GM23338 (cell line): ENCODE results near the gene TBC1D12. TPM values are rescaled to one million over a fixed set of nuclear protein-coding genes. Genes with fewer than 3 reads are reported as not detected.

Source experiments
- ATAC-seq: fragments of 200-7000 bp; cut with Tn5 transposase; 3 replicates; pipeline ENCODE4 v1.9.1; 2020
- DNase-seq: peaks from one replicate; pipeline ENCODE4 v3.0.0-alpha.2; 2015; ENCODE audit warnings: low spot score
- H2AFZ ChIP-seq: fragments of 200-600 bp; sonication (generic); 2 replicates; pipeline ENCODE4 v1.8.0; 2016; ENCODE audit warnings: antibody characterized with exemption, mild to moderate bottlenecking, moderate library complexity
- H3F3A ChIP-seq: fragments of 200-600 bp; sonication (generic); replicated peaks from 2 replicates; pipeline ENCODE4 v1.8.0; 2017; ENCODE audit warnings: antibody characterized with exemption, mixed run types, low read depth
- H3K27ac ChIP-seq: fragments of 200-600 bp; sonication (generic); 2 replicates; pipeline ENCODE4 v1.6.1; 2016; ENCODE audit warnings: low read depth
- H3K27me3 ChIP-seq: fragments of 200-600 bp; sonication (generic); 2 replicates; pipeline ENCODE4 v1.8.0; 2016; ENCODE audit warnings: mild to moderate bottlenecking, mixed run types, moderate library complexity; ENCODE audit not compliant: insufficient read depth
- H3K36me3 ChIP-seq: fragments of 200-600 bp; sonication (generic); 2 replicates; pipeline ENCODE4 v1.8.0; 2016; ENCODE audit warnings: mild to moderate bottlenecking; ENCODE audit not compliant: insufficient read depth
- H3K4me1 ChIP-seq: fragments of 200-600 bp; sonication (generic); 2 replicates; pipeline ENCODE4 v1.8.0; 2016; ENCODE audit warnings: mild to moderate bottlenecking, moderate library complexity; ENCODE audit not compliant: insufficient read depth
- H3K4me2 ChIP-seq: fragments of 200-600 bp; sonication (generic); 2 replicates; pipeline ENCODE4 v1.7.1; 2017; ENCODE audit warnings: mixed run types
- H3K4me3 ChIP-seq: fragments of 200-600 bp; sonication (generic); 2 replicates; pipeline ENCODE4 v1.6.1; 2016; ENCODE audit warnings: mixed run types
- H3K79me2 ChIP-seq: fragments of 200-600 bp; sonication (generic); replicated peaks from 2 replicates; pipeline ENCODE4 v1.8.0; 2017; ENCODE audit warnings: mild to moderate bottlenecking; ENCODE audit not compliant: insufficient read depth
- H3K9me2 ChIP-seq: fragments of 200-600 bp; sonication (generic); 2 replicates; pipeline ENCODE4 v1.8.0; 2017; ENCODE audit not compliant: insufficient read depth
- H4K20me1 ChIP-seq: fragments of 200-600 bp; sonication (generic); replicated peaks from 2 replicates; pipeline ENCODE4 v1.8.0; 2017; ENCODE audit warnings: mild to moderate bottlenecking; ENCODE audit not compliant: insufficient read depth
- H3K27ac Mint-ChIP-seq: 2 replicates; pipeline ENCODE4 v1.8.0; 2020; ENCODE audit warnings: inconsistent platforms, mild to moderate bottlenecking, moderate library complexity, mixed read lengths
- H3K27me3 Mint-ChIP-seq: 3 replicates; pipeline ENCODE4 v1.8.0; 2022; ENCODE audit warnings: low read depth, mild to moderate bottlenecking, moderate library complexity, mixed read lengths, inconsistent platforms; ENCODE audit not compliant: insufficient read depth, poor library complexity
- H3K36me3 Mint-ChIP-seq: 3 replicates; pipeline ENCODE4 v1.8.0; 2021; ENCODE audit warnings: low read depth, mild to moderate bottlenecking, inconsistent platforms, moderate library complexity, mixed read lengths
- H3K4me1 Mint-ChIP-seq: 3 replicates; pipeline ENCODE4 v1.8.0; 2020; ENCODE audit warnings: mild to moderate bottlenecking, inconsistent platforms, mixed read lengths
- H3K4me3 Mint-ChIP-seq: 3 replicates; pipeline ENCODE4 v1.8.0; 2021; ENCODE audit warnings: moderate library complexity, mild to moderate bottlenecking, inconsistent platforms, mixed read lengths
- H3K9me3 Mint-ChIP-seq: 3 replicates; pipeline ENCODE4 v1.8.0; 2020; ENCODE audit warnings: moderate library complexity, mild to moderate bottlenecking, inconsistent platforms, mixed read lengths
- CREB1 ChIP-seq: fragments of 250-450 bp; sonication (Bioruptor Pico); IDR thresholded peaks from 2 replicates; pipeline ENCODE4 v1.5.0; 2020; ENCODE audit warnings: low read depth, mild to moderate bottlenecking, moderate library complexity
- EZH2 ChIP-seq: fragments of 200-600 bp; sonication (generic); IDR thresholded peaks from one replicate; pipeline ENCODE4 v1.8.0; 2017; ENCODE audit warnings: antibody characterized with exemption, mild to moderate bottlenecking, low read depth; ENCODE audit not compliant: unreplicated experiment
- EZH2phosphoT487 ChIP-seq: fragments of 200-600 bp; sonication (generic); IDR thresholded peaks from one replicate; pipeline ENCODE4 v1.8.1; 2018; ENCODE audit warnings: antibody characterized with exemption; ENCODE audit not compliant: unreplicated experiment
- JUNB ChIP-seq: IDR thresholded peaks from one replicate; pipeline ENCODE4 v1.6.1; 2016; ENCODE audit warnings: antibody characterized with exemption; ENCODE audit not compliant: unreplicated experiment
- NANOG ChIP-seq: IDR thresholded peaks from 2 replicates; pipeline ENCODE4 v1.6.1; 2016; ENCODE audit warnings: antibody characterized with exemption, borderline replicate concordance
- POLR2AphosphoS5 ChIP-seq: IDR thresholded peaks from 2 replicates; pipeline ENCODE4 v1.6.1; 2016; ENCODE audit warnings: antibody characterized with exemption, low read depth
- STAT1 ChIP-seq: IDR thresholded peaks from one replicate; pipeline ENCODE4 v1.6.1; 2016; ENCODE audit warnings: antibody characterized with exemption; ENCODE audit not compliant: unreplicated experiment
- ZNF114 ChIP-seq: fragments of 250-450 bp; sonication (Bioruptor Pico); IDR thresholded peaks from 2 replicates; pipeline ENCODE4 v1.5.0; 2020; ENCODE audit warnings: mild to moderate bottlenecking, moderate library complexity
- ZNF331 ChIP-seq: fragments of 250-450 bp; sonication (Bioruptor Pico); IDR thresholded peaks from 2 replicates; pipeline ENCODE4 v1.5.0; 2020; ENCODE audit warnings: low read depth, mild to moderate bottlenecking, moderate library complexity
- polyA plus RNA-seq: library from polyadenylated mRNA; unstranded; fragments of >200 nt; fragmentation: Nextera tagmentation; extraction: Ambion mirVana; gene quantifications from 2 replicates; pipeline ENCODE4 v1.2.1, GENCODE V29; 2016
- total RNA-seq: library from RNA; depleted of rRNA; stranded (reverse); fragments of >200 nt; shearing (Covaris generic); gene quantifications from 2 replicates; pipeline ENCODE4 v1.2.3, GENCODE V29; 2014
- TF ChIP-seq, protein P1 (sequence below), 2 experiments: fragments of 200-600 bp in 1 of 2; sonication (generic) in 1 of 2; conservative IDR thresholded peaks; 2 replicates each; pipeline versions ENCODE4 v1.5.1 to v1.6.1; 2016 to 2017; ENCODE audit warnings: antibody characterized with exemption in 2 of 2, low read depth in 2 of 2, mild to moderate bottlenecking in 2 of 2, moderate library complexity in 1 of 2
- TF ChIP-seq, protein P2 (sequence below): IDR thresholded peaks from one replicate; pipeline ENCODE4 v1.6.1; 2018; ENCODE audit warnings: antibody characterized with exemption; ENCODE audit not compliant: unreplicated experiment
- TF ChIP-seq, protein P3 (sequence below): IDR thresholded peaks from 2 replicates; pipeline ENCODE4 v1.6.1; 2016; ENCODE audit warnings: antibody characterized with exemption

Gene TBC1D12
- total and polyA plus RNA-seq, 2 experiments from 2014 or later: 2.3 to 3.6 TPM

DNA sequence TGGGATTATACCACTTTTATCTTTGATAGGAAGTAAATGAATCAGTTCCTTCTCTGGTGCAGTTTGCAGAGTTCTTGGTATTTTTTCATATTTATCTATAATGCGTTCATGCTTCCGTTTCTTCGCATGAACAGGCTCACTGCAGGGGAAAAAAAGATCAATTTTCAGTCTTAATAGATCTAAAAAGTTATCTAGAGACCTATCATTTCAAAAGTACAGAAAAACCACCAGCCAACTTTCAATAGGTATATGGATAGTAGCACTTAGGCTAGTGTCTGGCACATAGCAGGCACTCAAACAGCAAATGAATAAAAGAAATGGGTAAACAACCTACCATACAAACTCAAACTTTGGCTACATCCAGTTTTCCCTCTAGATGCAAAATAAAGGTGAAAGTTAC is 45.1 kb upstream of the TBC1D12 start:
- H3K9me3 Mint-ChIP-seq: no peaks in the 10 kb centered on the region
- no peak overlapping the region for H3K27ac Mint-ChIP-seq
- Histone ChIP-seq H3K79me2 (peaks cover 41% of the 10 kb centered on the region), H3K9me2 (no peaks in the 10 kb centered on the region), H3K27me3 (no peaks in the 10 kb centered on the region), H3K4me2 (no peak overlapping the region), H3K27ac (no peak overlapping the region), H3K4me1 (peaks cover 4% of the 10 kb centered on the region; the same call in 1 of the 2 replicates), H3K4me3 (no peak overlapping the region), H3F3A (no peaks in the 10 kb centered on the region), H4K20me1 (peaks cover 21% of the 10 kb centered on the region), H2AFZ (no peak overlapping the region), H3K36me3 (peaks cover 58% of the 10 kb centered on the region)
- H3K4me3 Mint-ChIP-seq: no peak overlapping the region
- peaks cover 71% of the 10 kb centered on the region for H3K36me3 Mint-ChIP-seq
- ATAC-seq: no peak
- DNase-seq: no peak
- TF ChIP-seq NANOG: no peak
- TF ChIP-seq JUNB: no peak
- TF ChIP-seq EZH2: no peak
- no peak for TF ChIP-seq ZNF114 (CRISPR knock-in tag)
- TF ChIP-seq CREB1 (CRISPR knock-in tag): no peak
- no peak for TF ChIP-seq ZNF331 (CRISPR knock-in tag)
- TF ChIP-seq EZH2phosphoT487: no peak
- TF ChIP-seq, protein P1, sequence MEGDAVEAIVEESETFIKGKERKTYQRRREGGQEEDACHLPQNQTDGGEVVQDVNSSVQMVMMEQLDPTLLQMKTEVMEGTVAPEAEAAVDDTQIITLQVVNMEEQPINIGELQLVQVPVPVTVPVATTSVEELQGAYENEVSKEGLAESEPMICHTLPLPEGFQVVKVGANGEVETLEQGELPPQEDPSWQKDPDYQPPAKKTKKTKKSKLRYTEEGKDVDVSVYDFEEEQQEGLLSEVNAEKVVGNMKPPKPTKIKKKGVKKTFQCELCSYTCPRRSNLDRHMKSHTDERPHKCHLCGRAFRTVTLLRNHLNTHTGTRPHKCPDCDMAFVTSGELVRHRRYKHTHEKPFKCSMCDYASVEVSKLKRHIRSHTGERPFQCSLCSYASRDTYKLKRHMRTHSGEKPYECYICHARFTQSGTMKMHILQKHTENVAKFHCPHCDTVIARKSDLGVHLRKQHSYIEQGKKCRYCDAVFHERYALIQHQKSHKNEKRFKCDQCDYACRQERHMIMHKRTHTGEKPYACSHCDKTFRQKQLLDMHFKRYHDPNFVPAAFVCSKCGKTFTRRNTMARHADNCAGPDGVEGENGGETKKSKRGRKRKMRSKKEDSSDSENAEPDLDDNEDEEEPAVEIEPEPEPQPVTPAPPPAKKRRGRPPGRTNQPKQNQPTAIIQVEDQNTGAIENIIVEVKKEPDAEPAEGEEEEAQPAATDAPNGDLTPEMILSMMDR (conservative IDR thresholded peaks at IDR 0.05; ENCODE audit: low read depth in 2 of 2): no peak
- TF ChIP-seq, protein P2, sequence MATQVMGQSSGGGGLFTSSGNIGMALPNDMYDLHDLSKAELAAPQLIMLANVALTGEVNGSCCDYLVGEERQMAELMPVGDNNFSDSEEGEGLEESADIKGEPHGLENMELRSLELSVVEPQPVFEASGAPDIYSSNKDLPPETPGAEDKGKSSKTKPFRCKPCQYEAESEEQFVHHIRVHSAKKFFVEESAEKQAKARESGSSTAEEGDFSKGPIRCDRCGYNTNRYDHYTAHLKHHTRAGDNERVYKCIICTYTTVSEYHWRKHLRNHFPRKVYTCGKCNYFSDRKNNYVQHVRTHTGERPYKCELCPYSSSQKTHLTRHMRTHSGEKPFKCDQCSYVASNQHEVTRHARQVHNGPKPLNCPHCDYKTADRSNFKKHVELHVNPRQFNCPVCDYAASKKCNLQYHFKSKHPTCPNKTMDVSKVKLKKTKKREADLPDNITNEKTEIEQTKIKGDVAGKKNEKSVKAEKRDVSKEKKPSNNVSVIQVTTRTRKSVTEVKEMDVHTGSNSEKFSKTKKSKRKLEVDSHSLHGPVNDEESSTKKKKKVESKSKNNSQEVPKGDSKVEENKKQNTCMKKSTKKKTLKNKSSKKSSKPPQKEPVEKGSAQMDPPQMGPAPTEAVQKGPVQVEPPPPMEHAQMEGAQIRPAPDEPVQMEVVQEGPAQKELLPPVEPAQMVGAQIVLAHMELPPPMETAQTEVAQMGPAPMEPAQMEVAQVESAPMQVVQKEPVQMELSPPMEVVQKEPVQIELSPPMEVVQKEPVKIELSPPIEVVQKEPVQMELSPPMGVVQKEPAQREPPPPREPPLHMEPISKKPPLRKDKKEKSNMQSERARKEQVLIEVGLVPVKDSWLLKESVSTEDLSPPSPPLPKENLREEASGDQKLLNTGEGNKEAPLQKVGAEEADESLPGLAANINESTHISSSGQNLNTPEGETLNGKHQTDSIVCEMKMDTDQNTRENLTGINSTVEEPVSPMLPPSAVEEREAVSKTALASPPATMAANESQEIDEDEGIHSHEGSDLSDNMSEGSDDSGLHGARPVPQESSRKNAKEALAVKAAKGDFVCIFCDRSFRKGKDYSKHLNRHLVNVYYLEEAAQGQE: no peak
- TF ChIP-seq, protein P3, sequence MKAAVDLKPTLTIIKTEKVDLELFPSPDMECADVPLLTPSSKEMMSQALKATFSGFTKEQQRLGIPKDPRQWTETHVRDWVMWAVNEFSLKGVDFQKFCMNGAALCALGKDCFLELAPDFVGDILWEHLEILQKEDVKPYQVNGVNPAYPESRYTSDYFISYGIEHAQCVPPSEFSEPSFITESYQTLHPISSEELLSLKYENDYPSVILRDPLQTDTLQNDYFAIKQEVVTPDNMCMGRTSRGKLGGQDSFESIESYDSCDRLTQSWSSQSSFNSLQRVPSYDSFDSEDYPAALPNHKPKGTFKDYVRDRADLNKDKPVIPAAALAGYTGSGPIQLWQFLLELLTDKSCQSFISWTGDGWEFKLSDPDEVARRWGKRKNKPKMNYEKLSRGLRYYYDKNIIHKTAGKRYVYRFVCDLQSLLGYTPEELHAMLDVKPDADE: no peak
- TF ChIP-seq POLR2AphosphoS5: no peak
- no peak for TF ChIP-seq STAT1
- no peaks in the 10 kb centered on the region for H3K4me1 Mint-ChIP-seq
- H3K27me3 Mint-ChIP-seq: no peaks in the 10 kb centered on the region
